GM18511 (cell line): ENCODE results near the gene PIP5K1A.
"Not testable (repeated sequence)": the region's sequence is repeated elsewhere in the genome, so short reads cannot be mapped to it uniquely, and the experiment has no call there.

Experiments used
- ATAC-seq: cut with Tn5 transposase; IDR thresholded peaks from one replicate; pipeline ENCODE4 v1.9.1; 2021; ENCODE audit warnings: mild to moderate bottlenecking, moderate library complexity; ENCODE audit not compliant: unreplicated experiment

Gene PIP5K1A

GRCh38 chr1:151198254-151199127, at the start of gene PIP5K1A:
Gene PIP5K1A, plus strand, starts transcription at chr1:151198552. Its CDS starts 445 bp downstream, at chr1:151198997.
- ATAC-seq, result peak; percentile 84

- peak; percentile 80 for ATAC-seq
These were observed 41.9 kb upstream of the PIP5K1A start, which contains the start of gene TNFAIP8L2 for GRCh38 chr1:151156515-151156819. Gene TNFAIP8L2, plus strand, starts transcription at chr1:151156649. Its CDS starts 2,049 bp downstream, at chr1:151158698.

- peak; percentile 42 for ATAC-seq
These were observed 41.3 kb upstream of the PIP5K1A start for GRCh38 chr1:151157067-151157531.

- ATAC-seq, result no peak
These were observed 40.0 kb upstream of the PIP5K1A start for GRCh38 chr1:151158326-151158725.

- ATAC-seq, result no peak
These were observed 39.6 kb upstream of the PIP5K1A start for GRCh38 chr1:151158751-151159251.

GRCh38 chr1:151159373-151159772, 39.0 kb upstream of the PIP5K1A start:
- no peak for ATAC-seq

GRCh38 chr1:151164732-151165280, 33.5 kb upstream of the PIP5K1A start:
- ATAC-seq, result no peak

- ATAC-seq, result no peak
These were observed 33.0 kb upstream of the PIP5K1A start for GRCh38 chr1:151165281-151165737.

GRCh38 chr1:151165738-151166504, 32.4 kb upstream of the PIP5K1A start, which contains the start of the genes LYSMD1 and SCNM1:
Gene LYSMD1, minus strand, starts transcription at chr1:151165902. Its CDS starts 644 bp downstream, at chr1:151165258.
Gene SCNM1, plus strand, starts transcription at chr1:151166144. Its CDS starts 9 bp downstream, at chr1:151166153.
- ATAC-seq, result peak; percentile 95

GRCh38 chr1:151166505-151166956, 31.8 kb upstream of the PIP5K1A start:
- ATAC-seq, result no peak

GRCh38 chr1:151167116-151167515, 31.2 kb upstream of the PIP5K1A start:
- no peak for ATAC-seq

GRCh38 chr1:151171190-151171589, 27.2 kb upstream of the PIP5K1A start:
- no peak for ATAC-seq

- no peak for ATAC-seq
These were observed 23.2 kb upstream of the PIP5K1A start for GRCh38 chr1:151175041-151175741.

- ATAC-seq, result no peak
These were observed 22.5 kb upstream of the PIP5K1A start, which contains the start of gene TMOD4 for GRCh38 chr1:151175863-151176262. Gene TMOD4, minus strand, starts transcription at chr1:151175981. Its CDS starts 1,106 bp downstream, at chr1:151174875.

- ATAC-seq, result no peak
These were observed 21.8 kb upstream of the PIP5K1A start for GRCh38 chr1:151176514-151177045.

- ATAC-seq, result no peak
These were observed 14.1 kb upstream of the PIP5K1A start for GRCh38 chr1:151184211-151184610.

- ATAC-seq, result no peak
These were observed 11.1 kb upstream of the PIP5K1A start for GRCh38 chr1:151187205-151187604.

- not testable (repeated sequence) for ATAC-seq
These were observed 9.7 kb upstream of the PIP5K1A start for GRCh38 chr1:151188667-151189066.

GRCh38 chr1:151189637-151190445, 8.5 kb upstream of the PIP5K1A start, which contains the start of gene VPS72:
Gene VPS72, minus strand, starts transcription at chr1:151190197. Its CDS starts 76 bp downstream, at chr1:151190121.
- peak; percentile 92 for ATAC-seq
